HepG2 (cell line): ENCODE measurements around the gene PNPLA2. TPM values are rescaled to one million over a fixed set of nuclear protein-coding genes. Genes with fewer than 3 reads are reported as not detected.

Experiments used
- AGO1 ChIP-seq: fragments of 200-400 bp; formaldehyde crosslinking; IDR thresholded peaks from 2 replicates; pipeline ENCODE4 v1.6.1; 2017; ENCODE audit warnings: mild to moderate bottlenecking, low read depth, low read length, moderate library complexity; ENCODE audit not compliant: poor library complexity, severe bottlenecking
- CAMTA2 ChIP-seq: sonication (generic); formaldehyde crosslinking; IDR thresholded peaks from 2 replicates; pipeline ENCODE4 v1.4.0; 2020; ENCODE audit warnings: mild to moderate bottlenecking, missing genetic modification reagents, borderline replicate concordance
- ELF4 ChIP-seq: sonication (generic); formaldehyde crosslinking; IDR thresholded peaks from 2 replicates; pipeline ENCODE4 v1.5.0; 2020; ENCODE audit warnings: missing genetic modification reagents, mild to moderate bottlenecking, moderate library complexity, borderline replicate concordance
- GABPA ChIP-seq, 2 experiments: IDR thresholded peaks; 2 replicates each; pipeline ENCODE4 v1.6.1; 2011 to 2016; ENCODE audit warnings: low read depth in 2 of 2, low read length in 1 of 2, missing biosample characterization in 1 of 2, missing genetic modification characterization in 1 of 2
- GLI4 ChIP-seq: sonication (generic); formaldehyde crosslinking; IDR thresholded peaks from 2 replicates; pipeline ENCODE4 v1.5.1; 2020; ENCODE audit warnings: missing genetic modification reagents, mild to moderate bottlenecking, moderate library complexity, borderline replicate concordance
- MLLT10 ChIP-seq: sonication (generic); formaldehyde crosslinking; IDR thresholded peaks from 2 replicates; pipeline ENCODE4 v1.4.0; 2020; ENCODE audit warnings: missing genetic modification reagents
- NCOA2 ChIP-seq: sonication (generic); formaldehyde crosslinking; IDR thresholded peaks from 2 replicates; pipeline ENCODE4 v1.8.0; 2022; ENCODE audit warnings: inconsistent platforms
- NR2F2 ChIP-seq: IDR thresholded peaks from 2 replicates; pipeline ENCODE4 v1.6.1; 2012; ENCODE audit warnings: low read depth, inconsistent platforms, borderline replicate concordance
- RBM39 ChIP-seq: fragments of 200-400 bp; formaldehyde crosslinking; IDR thresholded peaks from one replicate; pipeline ENCODE4 v1.6.1; 2018; ENCODE audit warnings: antibody characterized with exemption, mild to moderate bottlenecking, low read depth, low read length; ENCODE audit not compliant: poor library complexity, severe bottlenecking
- TP53 ChIP-seq: sonication (generic); formaldehyde crosslinking; conservative IDR thresholded peaks from 2 replicates; pipeline ENCODE4 v1.4.0; 2020; ENCODE audit warnings: missing genetic modification reagents
- WIZ ChIP-seq: sonication (generic); formaldehyde crosslinking; IDR thresholded peaks from 2 replicates; pipeline ENCODE4 v1.5.1; 2020; ENCODE audit warnings: mild to moderate bottlenecking, missing genetic modification reagents
- ZKSCAN8 ChIP-seq: IDR thresholded peaks from 2 replicates; pipeline ENCODE4 v1.6.1; 2016; ENCODE audit warnings: borderline replicate concordance, missing genetic modification reagents, missing compliant biosample characterization
- ZNF136 ChIP-seq: sonication (generic); formaldehyde crosslinking; IDR thresholded peaks from 2 replicates; pipeline ENCODE4 v1.8.1; 2022; ENCODE audit warnings: low read depth, mild to moderate bottlenecking, moderate library complexity, missing genetic modification reagents
- ZNF235 ChIP-seq: sonication (generic); formaldehyde crosslinking; IDR thresholded peaks from 2 replicates; pipeline ENCODE4 v1.8.1; 2023; ENCODE audit warnings: mild to moderate bottlenecking, missing genetic modification reagents, borderline replicate concordance
- ZNF431 ChIP-seq: sonication (generic); formaldehyde crosslinking; IDR thresholded peaks from 2 replicates; pipeline ENCODE4 v1.9.0; 2022; ENCODE audit warnings: missing genetic modification reagents, low read depth, mild to moderate bottlenecking, borderline replicate concordance
- ZNF44 ChIP-seq: sonication (generic); formaldehyde crosslinking; IDR thresholded peaks from 2 replicates; pipeline ENCODE4 v1.5.1; 2020; ENCODE audit warnings: mild to moderate bottlenecking, missing genetic modification reagents
- ZNF446 ChIP-seq: sonication (generic); formaldehyde crosslinking; IDR thresholded peaks from 2 replicates; pipeline ENCODE4 v1.5.0; 2020; ENCODE audit warnings: mild to moderate bottlenecking, missing genetic modification reagents
- ZNF644 ChIP-seq: IDR thresholded peaks from 2 replicates; pipeline ENCODE4 v1.6.1; 2016; ENCODE audit warnings: low read depth
- ZNF7 ChIP-seq: IDR thresholded peaks from 2 replicates; pipeline ENCODE4 v1.6.1; 2016; ENCODE audit warnings: missing biosample characterization, missing genetic modification reagents
- ZNF782 ChIP-seq: sonication (generic); formaldehyde crosslinking; IDR thresholded peaks from 2 replicates; pipeline ENCODE4 v1.4.0; 2020; ENCODE audit warnings: missing genetic modification reagents, mild to moderate bottlenecking, borderline replicate concordance
- ZSCAN30 ChIP-seq: sonication (generic); formaldehyde crosslinking; IDR thresholded peaks from 2 replicates; pipeline ENCODE4 v1.5.0; 2020; ENCODE audit warnings: mild to moderate bottlenecking, missing genetic modification reagents
- polyA plus RNA-seq, 8 experiments: library from polyadenylated mRNA; depleted of rRNA in 3 of 8; stranded (reverse) in 7 of 8; unstranded in 1 of 8; fragments of >200 nt; fragmentation: Illumina TruSeq in 4 of 8; extraction: Trizol in 4 of 8; gene quantifications; 2 replicates each; pipeline versions ENCODE4 v1.2.1 to v1.2.3, GENCODE V29; 2011 to 2016; ENCODE audit warnings: low read depth in 4 of 8, missing spikeins in 1 of 8, mixed read lengths in 1 of 8; ENCODE audit not compliant: insufficient read depth in 1 of 8
- total RNA-seq, 5 experiments: library from RNA; depleted of rRNA; stranded (reverse); fragments of >200 nt; fragmentation: Illumina TruSeq; extraction: Trizol; gene quantifications; 2 replicates each; pipeline ENCODE4 v1.2.3, GENCODE V29; 2016; ENCODE audit warnings: low read depth in 1 of 5
- TF ChIP-seq, protein P1 (sequence below): sonication (generic); formaldehyde crosslinking; IDR thresholded peaks from 2 replicates; pipeline ENCODE4 v1.9.0; 2022; ENCODE audit warnings: low read depth, missing genetic modification reagents
- TF ChIP-seq, protein P2 (sequence below): sonication (generic); formaldehyde crosslinking; conservative IDR thresholded peaks from 2 replicates; pipeline ENCODE4 v1.4.0; 2020; ENCODE audit warnings: mild to moderate bottlenecking, missing genetic modification reagents, moderate library complexity
- TF ChIP-seq, protein P3 (sequence below): sonication (generic); formaldehyde crosslinking; IDR thresholded peaks from 2 replicates; pipeline ENCODE4 v1.9.0; 2021; ENCODE audit warnings: missing genetic modification reagents, borderline replicate concordance

PNPLA2 gene
- total and polyA plus RNA-seq, 2 of the 13 experiments (the other 11 are each of a cell fraction or from before 2014, with no cell fraction given): 10.5 to 43.2 TPM

DNA sequence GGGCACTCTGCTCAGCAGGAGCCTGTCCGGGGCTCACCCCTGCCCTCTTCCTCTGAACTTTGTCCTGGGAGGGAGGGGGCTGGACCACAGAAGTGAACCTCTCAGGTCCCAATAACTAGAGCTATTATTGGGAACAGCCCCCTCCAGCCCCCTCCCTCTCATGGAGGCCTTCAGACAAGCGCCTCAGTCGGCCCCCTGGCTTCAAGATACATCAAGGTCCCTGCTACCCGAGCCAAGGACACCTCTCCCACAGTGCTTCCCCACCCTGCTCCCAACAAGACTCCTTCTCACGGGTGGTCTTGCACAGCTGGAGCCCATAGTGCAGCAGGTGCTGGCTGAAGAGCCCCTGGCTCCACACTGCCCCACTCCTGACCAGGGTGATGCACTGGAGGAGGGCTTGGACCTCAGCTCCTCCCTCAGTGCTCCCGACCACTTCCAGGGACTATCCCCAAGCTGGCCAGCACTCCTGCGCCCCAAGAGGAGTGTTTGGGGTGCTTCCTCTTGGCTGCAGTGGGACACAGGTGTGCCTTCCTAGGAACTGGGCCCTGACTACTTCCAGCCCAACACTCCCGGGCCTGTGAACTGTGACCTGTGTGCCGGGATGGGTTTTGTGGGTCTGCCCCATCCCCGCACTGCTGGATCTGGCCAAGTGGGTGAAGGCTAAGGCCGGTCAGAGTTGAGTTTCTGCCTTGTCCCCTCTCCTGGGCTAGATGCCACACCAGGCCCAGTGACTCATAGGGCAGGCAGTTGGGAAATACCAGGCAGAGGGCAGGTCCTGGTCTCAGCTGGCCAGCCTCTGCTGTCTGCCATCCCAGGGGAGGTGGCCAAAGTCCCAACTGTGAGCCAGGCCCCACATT, 2.2 kb downstream of the PNPLA2 start (continued):
- TF ChIP-seq CAMTA2 (no peak; the same call in 1 of the 2 replicates), MLLT10 (CRISPR knock-in tag) (no peak), GABPA (IDR thresholded peaks at IDR 0.05; ENCODE audit: low read depth, low read length) (no peak), GABPA (CRISPR knock-in tag; IDR thresholded peaks at IDR 0.05; ENCODE audit: low read depth) (no peak), ZNF782 (CRISPR knock-in tag) (no peak), ZNF136 (CRISPR knock-in tag) (no peak), ZNF235 (CRISPR knock-in tag) (no peak), ZSCAN30 (CRISPR knock-in tag) (no peak), AGO1 (no peak), ZNF7 (CRISPR knock-in tag) (no peak), ELF4 (CRISPR knock-in tag) (no peak), ZNF44 (CRISPR knock-in tag) (no peak), ZNF431 (CRISPR knock-in tag) (no peak), ZNF644 (CRISPR knock-in tag) (no peak), NR2F2 (no peak), RBM39 (no peak), WIZ (CRISPR knock-in tag) (no peak), TP53 (CRISPR knock-in tag) (no peak), GLI4 (CRISPR knock-in tag) (no peak), NCOA2 (CRISPR knock-in tag) (0 out of 2 replicates have a peak, but pooled peaks have one; percentile 12), ZKSCAN8 (no peak), ZNF446 (CRISPR knock-in tag) (no peak)
- TF ChIP-seq, protein P1, sequence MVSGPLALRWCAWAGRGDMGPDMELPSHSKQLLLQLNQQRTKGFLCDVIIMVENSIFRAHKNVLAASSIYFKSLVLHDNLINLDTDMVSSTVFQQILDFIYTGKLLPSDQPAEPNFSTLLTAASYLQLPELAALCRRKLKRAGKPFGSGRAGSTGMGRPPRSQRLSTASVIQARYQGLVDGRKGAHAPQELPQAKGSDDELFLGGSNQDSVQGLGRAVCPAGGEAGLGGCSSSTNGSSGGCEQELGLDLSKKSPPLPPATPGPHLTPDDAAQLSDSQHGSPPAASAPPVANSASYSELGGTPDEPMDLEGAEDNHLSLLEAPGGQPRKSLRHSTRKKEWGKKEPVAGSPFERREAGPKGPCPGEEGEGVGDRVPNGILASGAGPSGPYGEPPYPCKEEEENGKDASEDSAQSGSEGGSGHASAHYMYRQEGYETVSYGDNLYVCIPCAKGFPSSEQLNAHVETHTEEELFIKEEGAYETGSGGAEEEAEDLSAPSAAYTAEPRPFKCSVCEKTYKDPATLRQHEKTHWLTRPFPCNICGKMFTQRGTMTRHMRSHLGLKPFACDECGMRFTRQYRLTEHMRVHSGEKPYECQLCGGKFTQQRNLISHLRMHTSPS (CRISPR knock-in tag): peak; percentile 98
- TF ChIP-seq, protein P2, sequence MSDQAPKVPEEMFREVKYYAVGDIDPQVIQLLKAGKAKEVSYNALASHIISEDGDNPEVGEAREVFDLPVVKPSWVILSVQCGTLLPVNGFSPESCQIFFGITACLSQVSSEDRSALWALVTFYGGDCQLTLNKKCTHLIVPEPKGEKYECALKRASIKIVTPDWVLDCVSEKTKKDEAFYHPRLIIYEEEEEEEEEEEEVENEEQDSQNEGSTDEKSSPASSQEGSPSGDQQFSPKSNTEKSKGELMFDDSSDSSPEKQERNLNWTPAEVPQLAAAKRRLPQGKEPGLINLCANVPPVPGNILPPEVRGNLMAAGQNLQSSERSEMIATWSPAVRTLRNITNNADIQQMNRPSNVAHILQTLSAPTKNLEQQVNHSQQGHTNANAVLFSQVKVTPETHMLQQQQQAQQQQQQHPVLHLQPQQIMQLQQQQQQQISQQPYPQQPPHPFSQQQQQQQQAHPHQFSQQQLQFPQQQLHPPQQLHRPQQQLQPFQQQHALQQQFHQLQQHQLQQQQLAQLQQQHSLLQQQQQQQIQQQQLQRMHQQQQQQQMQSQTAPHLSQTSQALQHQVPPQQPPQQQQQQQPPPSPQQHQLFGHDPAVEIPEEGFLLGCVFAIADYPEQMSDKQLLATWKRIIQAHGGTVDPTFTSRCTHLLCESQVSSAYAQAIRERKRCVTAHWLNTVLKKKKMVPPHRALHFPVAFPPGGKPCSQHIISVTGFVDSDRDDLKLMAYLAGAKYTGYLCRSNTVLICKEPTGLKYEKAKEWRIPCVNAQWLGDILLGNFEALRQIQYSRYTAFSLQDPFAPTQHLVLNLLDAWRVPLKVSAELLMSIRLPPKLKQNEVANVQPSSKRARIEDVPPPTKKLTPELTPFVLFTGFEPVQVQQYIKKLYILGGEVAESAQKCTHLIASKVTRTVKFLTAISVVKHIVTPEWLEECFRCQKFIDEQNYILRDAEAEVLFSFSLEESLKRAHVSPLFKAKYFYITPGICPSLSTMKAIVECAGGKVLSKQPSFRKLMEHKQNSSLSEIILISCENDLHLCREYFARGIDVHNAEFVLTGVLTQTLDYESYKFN: no peak
- TF ChIP-seq, protein P3, sequence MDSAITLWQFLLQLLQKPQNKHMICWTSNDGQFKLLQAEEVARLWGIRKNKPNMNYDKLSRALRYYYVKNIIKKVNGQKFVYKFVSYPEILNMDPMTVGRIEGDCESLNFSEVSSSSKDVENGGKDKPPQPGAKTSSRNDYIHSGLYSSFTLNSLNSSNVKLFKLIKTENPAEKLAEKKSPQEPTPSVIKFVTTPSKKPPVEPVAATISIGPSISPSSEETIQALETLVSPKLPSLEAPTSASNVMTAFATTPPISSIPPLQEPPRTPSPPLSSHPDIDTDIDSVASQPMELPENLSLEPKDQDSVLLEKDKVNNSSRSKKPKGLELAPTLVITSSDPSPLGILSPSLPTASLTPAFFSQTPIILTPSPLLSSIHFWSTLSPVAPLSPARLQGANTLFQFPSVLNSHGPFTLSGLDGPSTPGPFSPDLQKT (CRISPR knock-in tag): no peak
